WTC11 (cell line): ENCODE measurements around the gene PTPN3. TPM values are rescaled to one million over a fixed set of nuclear protein-coding genes. Genes with fewer than 3 reads are reported as not detected.
A peak's percentile ranks its signal among the peaks of the same experiment; 100 is the strongest.

ENCODE experiments used
- ATAC-seq: fragments of 200-7000 bp; cut with Tn5 transposase; 2 replicates; pipeline ENCODE4 v1.10.0; 2021; ENCODE audit warnings: mild to moderate bottlenecking, moderate library complexity
- Bru-seq: library from RNA; stranded (reverse); fragments of 400-500 nt; gene quantifications from one replicate; lab custom pipeline; 2021; lab: Mats Ljungman, UMichigan
- CTCF ChIA-PET: fragments of 300-600 bp; sonication (Branson Sonifier 250); formaldehyde crosslinking; loops from one replicate; lab custom pipeline; 2021; ENCODE audit warnings: antibody characterized with exemption; lab: Charles Lee
- POLR2A ChIA-PET: fragments of 350-600 bp; sonication (Branson Sonifier 250); formaldehyde crosslinking; loops from one replicate; lab custom pipeline; 2021; ENCODE audit warnings: antibody characterized with exemption; lab: Charles Lee
- DNase-seq: peaks from one replicate; pipeline ENCODE4 v3.0.0; 2021; ENCODE audit warnings: low spot score
- H3K27ac Mint-ChIP-seq: 2 replicates; pipeline ENCODE4 v1.8.0; 2021; ENCODE audit warnings: mixed read lengths
- H3K27me3 Mint-ChIP-seq: 2 replicates; pipeline ENCODE4 v1.8.0; 2021; ENCODE audit warnings: low read depth, mild to moderate bottlenecking, moderate library complexity, mixed read lengths
- H3K36me3 Mint-ChIP-seq: 2 replicates; pipeline ENCODE4 v1.8.0; 2021; ENCODE audit warnings: mixed read lengths
- H3K4me1 Mint-ChIP-seq: 2 replicates; pipeline ENCODE4 v1.8.0; 2022; ENCODE audit warnings: mixed read lengths
- H3K4me3 Mint-ChIP-seq: 2 replicates; pipeline ENCODE4 v1.8.0; 2021; ENCODE audit warnings: mild to moderate bottlenecking, moderate library complexity, mixed read lengths
- H3K9me3 Mint-ChIP-seq: 2 replicates; pipeline ENCODE4 v1.8.0; 2021; ENCODE audit warnings: mixed read lengths
- ELF4 ChIP-seq: sonication (generic); formaldehyde crosslinking; IDR thresholded peaks from 2 replicates; pipeline ENCODE4 v1.8.1; 2022; ENCODE audit warnings: low read depth, mild to moderate bottlenecking, moderate library complexity, missing genetic modification reagents
- FOXK1 ChIP-seq: sonication (generic); formaldehyde crosslinking; IDR thresholded peaks from 2 replicates; pipeline ENCODE4 v1.8.0; 2022; ENCODE audit warnings: mild to moderate bottlenecking, moderate library complexity, missing genetic modification reagents
- FOXP4 ChIP-seq: sonication (generic); formaldehyde crosslinking; IDR thresholded peaks from 2 replicates; pipeline ENCODE4 v1.8.0; 2022; ENCODE audit warnings: mild to moderate bottlenecking, missing genetic modification reagents
- GTF2I ChIP-seq: fragments of 250-450 bp; sonication (Bioruptor Pico); conservative IDR thresholded peaks from 2 replicates; pipeline ENCODE4 v1.4.0; 2021; ENCODE audit warnings: mild to moderate bottlenecking
- HMGXB4 ChIP-seq: sonication (generic); formaldehyde crosslinking; IDR thresholded peaks from 2 replicates; pipeline ENCODE4 v1.8.1; 2023; ENCODE audit warnings: mild to moderate bottlenecking, moderate library complexity, missing genetic modification reagents
- JUN ChIP-seq: sonication (generic); formaldehyde crosslinking; IDR thresholded peaks from 2 replicates; pipeline ENCODE4 v1.8.0; 2023; ENCODE audit warnings: mild to moderate bottlenecking, missing genetic modification reagents
- MAX ChIP-seq: sonication (generic); formaldehyde crosslinking; IDR thresholded peaks from 2 replicates; pipeline ENCODE4 v1.8.0; 2022; ENCODE audit warnings: mild to moderate bottlenecking, missing genetic modification reagents
- MXD4 ChIP-seq: fragments of 250-450 bp; sonication (Bioruptor Pico); IDR thresholded peaks from 2 replicates; pipeline ENCODE4 v1.8.0; 2021; ENCODE audit warnings: mild to moderate bottlenecking, moderate library complexity, borderline replicate concordance
- MYBL2 ChIP-seq: sonication (generic); formaldehyde crosslinking; IDR thresholded peaks from 2 replicates; pipeline ENCODE4 v1.8.1; 2023; ENCODE audit warnings: mild to moderate bottlenecking, moderate library complexity, missing genetic modification reagents
- NFATC4 ChIP-seq: fragments of 250-450 bp; sonication (Bioruptor Pico); IDR thresholded peaks from 2 replicates; pipeline ENCODE4 v1.9.0; 2021; ENCODE audit warnings: mild to moderate bottlenecking
- NFE2L1 ChIP-seq: sonication (generic); formaldehyde crosslinking; IDR thresholded peaks from 2 replicates; pipeline ENCODE4 v1.8.1; 2023; ENCODE audit warnings: missing genetic modification reagents
- PRDM15 ChIP-seq: sonication (generic); formaldehyde crosslinking; IDR thresholded peaks from 2 replicates; pipeline ENCODE4 v1.8.0; 2022; ENCODE audit warnings: missing genetic modification reagents
- RELA ChIP-seq: sonication (generic); formaldehyde crosslinking; IDR thresholded peaks from 2 replicates; pipeline ENCODE4 v1.8.1; 2022; ENCODE audit warnings: missing genetic modification reagents, mild to moderate bottlenecking, borderline replicate concordance
- TCF7 ChIP-seq: sonication (generic); formaldehyde crosslinking; IDR thresholded peaks from 2 replicates; pipeline ENCODE4 v1.8.0; 2022; ENCODE audit warnings: mild to moderate bottlenecking, low read depth, missing genetic modification reagents, moderate library complexity
- USF1 ChIP-seq: sonication (generic); formaldehyde crosslinking; IDR thresholded peaks from 2 replicates; pipeline ENCODE4 v1.8.0; 2022; ENCODE audit warnings: mild to moderate bottlenecking, missing genetic modification reagents
- ZBTB21 ChIP-seq: sonication (generic); formaldehyde crosslinking; IDR thresholded peaks from 2 replicates; pipeline ENCODE4 v1.8.1; 2023; ENCODE audit warnings: mild to moderate bottlenecking, missing genetic modification reagents, borderline replicate concordance
- ZNF219 ChIP-seq: sonication (generic); formaldehyde crosslinking; IDR thresholded peaks from 2 replicates; pipeline ENCODE4 v1.8.0; 2023; ENCODE audit warnings: missing genetic modification reagents, mild to moderate bottlenecking, borderline replicate concordance
- ZNF232 ChIP-seq: sonication (generic); formaldehyde crosslinking; IDR thresholded peaks from 2 replicates; pipeline ENCODE4 v1.8.0; 2022; ENCODE audit warnings: mild to moderate bottlenecking, missing genetic modification reagents
- ZNF263 ChIP-seq: sonication (generic); formaldehyde crosslinking; IDR thresholded peaks from 2 replicates; pipeline ENCODE4 v1.8.1; 2022; ENCODE audit warnings: low read depth, mild to moderate bottlenecking, moderate library complexity, missing genetic modification reagents
- ZNF317 ChIP-seq: sonication (generic); formaldehyde crosslinking; IDR thresholded peaks from 2 replicates; pipeline ENCODE4 v1.8.1; 2023; ENCODE audit warnings: low read depth, mild to moderate bottlenecking, moderate library complexity, missing genetic modification reagents, borderline replicate concordance
- ZNF416 ChIP-seq: fragments of 250-450 bp; sonication (Bioruptor Pico); IDR thresholded peaks from 2 replicates; pipeline ENCODE4 v1.9.0; 2021; ENCODE audit warnings: mild to moderate bottlenecking, inconsistent platforms
- ZNF512 ChIP-seq: sonication (generic); formaldehyde crosslinking; IDR thresholded peaks from 2 replicates; pipeline ENCODE4 v1.8.1; 2022; ENCODE audit warnings: missing genetic modification reagents, borderline replicate concordance
- long read RNA-seq, 3 experiments: library from RNA in 1 of 3; library from capped mRNA in 1 of 3; library from polyadenylated mRNA in 1 of 3; unstranded in 2 of 3; stranded (forward) in 1 of 3; transcript quantifications; one replicate each; pipeline ENCODE4 v2.0.0, GENCODE V29; 2021
- total RNA-seq: library from RNA; stranded (reverse); gene quantifications from 3 replicates; pipeline ENCODE4 v1.2.3, GENCODE V29; 2021

Gene PTPN3
- total RNA-seq (1.7 to 2.4 TPM (median 2.1 TPM) in 3 replicates), Bru-seq, nascent RNA (percentile 41 among the genes with signal in this experiment)
- long read RNA-seq, experiment 1, full-length matches to known transcripts, result 4 of 23 reads
- long read RNA-seq, experiment 1, partial matches to known transcripts, result 6 of 23 reads
- long read RNA-seq, experiment 1, other reads (novel, unspliced or antisense), result 13 of 23 reads
- long read RNA-seq, experiment 2, partial matches to known transcripts, result 0 of 1 reads
- long read RNA-seq, experiment 2, other reads (novel, unspliced or antisense), result 1 of 1 reads
- long read RNA-seq, experiment 3, partial matches to known transcripts, result 1 of 2 reads
- long read RNA-seq, experiment 3, other reads (novel, unspliced or antisense), result 1 of 2 reads

GRCh38 chr9:109498195-109499092, at the start of gene PTPN3:
PTPN3 (minus strand) TSS chr9:109498307; CDS start chr9:109463434, 34,873 bp downstream.
- CTCF ChIA-PET, result interaction anchor here (0.8 to 4.5 kb wide), 5 partner anchors 23 to 88 kb away, joined by 3 to 18 read pairs (median 5); no protein-coding TSS in a partner anchor
- POLR2A ChIA-PET, result no interaction called here

More at GRCh38 chr9:109498195-109499092, at the start of gene PTPN3:
- H3K27ac Mint-ChIP-seq, result no peak within 1 kb of the TSS
- no peaks in the 10 kb centered on the region for H3K9me3 Mint-ChIP-seq
- DNase-seq, result peak; percentile 21
- peak within 1 kb of the TSS; percentile 77 for H3K4me3 Mint-ChIP-seq
- no peaks in the 10 kb centered on the region for H3K36me3 Mint-ChIP-seq
- TF ChIP-seq USF1 (CRISPR knock-in tag) (no peak), ZBTB21 (CRISPR knock-in tag) (0 out of 2 replicates have a peak, but pooled peaks have one; percentile 27), GTF2I (CRISPR knock-in tag) (0 out of 2 replicates have a peak, but pooled peaks have one; percentile 50), MAX (CRISPR knock-in tag) (no peak), FOXK1 (CRISPR knock-in tag) (no peak), JUN (no peak), ZNF416 (CRISPR knock-in tag) (no peak), MXD4 (CRISPR knock-in tag) (no peak), NFATC4 (CRISPR knock-in tag) (no peak), PRDM15 (CRISPR knock-in tag) (peak; percentile 29), ZNF263 (CRISPR knock-in tag) (no peak), TCF7 (no peak), ZNF317 (CRISPR knock-in tag) (no peak), NFE2L1 (CRISPR knock-in tag) (no peak), ELF4 (CRISPR knock-in tag) (no peak), ZNF232 (CRISPR knock-in tag) (no peak), FOXP4 (no peak), HMGXB4 (CRISPR knock-in tag) (no peak), RELA (CRISPR knock-in tag) (no peak), ZNF219 (CRISPR knock-in tag) (no peak), MYBL2 (peak; percentile 41; the same call in 1 of the 2 replicates), ZNF512 (CRISPR knock-in tag) (no peak)
- TF ChIP-seq, all 79 proteins: peak for 4
- ATAC-seq, result peak; percentile 36
- H3K27me3 Mint-ChIP-seq, result peaks cover 78% of the 10 kb centered on the region
- peaks cover 19% of the 10 kb centered on the region for H3K4me1 Mint-ChIP-seq
